Neural crest cell (in vitro differentiated cells): ENCODE results near the gene SOX18. TPM values are rescaled to one million over a fixed set of nuclear protein-coding genes. Genes with fewer than 3 reads are reported as not detected.
A peak's percentile ranks its signal among the peaks of the same experiment; 100 is the strongest.

Source experiments
- DNase-seq: peaks from one replicate; pipeline ENCODE4 v3.0.0; 2021; ENCODE audit warnings: low read depth, mixed read lengths, low spot score
- H3K27ac Mint-ChIP-seq: one replicate; pipeline ENCODE4 v1.8.0; 2021; ENCODE audit warnings: mild to moderate bottlenecking, mixed read lengths; ENCODE audit not compliant: unreplicated experiment
- H3K27me3 Mint-ChIP-seq: 2 replicates; pipeline ENCODE4 v1.8.0; 2021; ENCODE audit warnings: low read depth, mild to moderate bottlenecking, mixed read lengths
- H3K36me3 Mint-ChIP-seq: 2 replicates; pipeline ENCODE4 v1.8.0; 2021; ENCODE audit warnings: low read depth, mild to moderate bottlenecking, mixed read lengths
- H3K4me1 Mint-ChIP-seq: 2 replicates; pipeline ENCODE4 v1.8.0; 2021; ENCODE audit warnings: mixed read lengths
- H3K4me3 Mint-ChIP-seq: one replicate; pipeline ENCODE4 v1.8.0; 2021; ENCODE audit warnings: mild to moderate bottlenecking, mixed read lengths
- H3K9me3 Mint-ChIP-seq: 2 replicates; pipeline ENCODE4 v1.8.0; 2021; ENCODE audit warnings: mixed read lengths
- total RNA-seq: library from RNA; stranded (reverse); gene quantifications from 2 replicates; pipeline ENCODE4 v1.2.1, GENCODE V29; 2021
- TF ChIP-seq, protein P1 (sequence below): fragments of 200-600 bp; sonication (generic); conservative IDR thresholded peaks from 2 replicates; pipeline ENCODE4 v1.5.0; 2021; ENCODE audit warnings: antibody characterized with exemption, mild to moderate bottlenecking

The SOX18 gene
- total RNA-seq, 1 donor from 2014 or later: not detected

- H3K27me3 Mint-ChIP-seq: peaks cover 38% of the 10 kb centered on the region
- peak overlapping the region; percentile 19 for H3K27ac Mint-ChIP-seq
- peak overlapping the region; percentile 3 for H3K4me3 Mint-ChIP-seq
Measured at GRCh38 chr20:64053841-64054661, 4.6 kb upstream of the SOX18 start.

GRCh38 chr20:64052987-64053840, 3.8 kb upstream of the SOX18 start:
- Mint-ChIP-seq H3K9me3 (no peaks in the 10 kb centered on the region), H3K36me3 (no peaks in the 10 kb centered on the region), H3K4me3 (no peak overlapping the region), H3K27me3 (peaks cover 40% of the 10 kb centered on the region), H3K4me1 (peaks cover 6% of the 10 kb centered on the region), H3K27ac (peak overlapping the region; percentile 19)
- DNase-seq: no peak
- TF ChIP-seq, protein P1, sequence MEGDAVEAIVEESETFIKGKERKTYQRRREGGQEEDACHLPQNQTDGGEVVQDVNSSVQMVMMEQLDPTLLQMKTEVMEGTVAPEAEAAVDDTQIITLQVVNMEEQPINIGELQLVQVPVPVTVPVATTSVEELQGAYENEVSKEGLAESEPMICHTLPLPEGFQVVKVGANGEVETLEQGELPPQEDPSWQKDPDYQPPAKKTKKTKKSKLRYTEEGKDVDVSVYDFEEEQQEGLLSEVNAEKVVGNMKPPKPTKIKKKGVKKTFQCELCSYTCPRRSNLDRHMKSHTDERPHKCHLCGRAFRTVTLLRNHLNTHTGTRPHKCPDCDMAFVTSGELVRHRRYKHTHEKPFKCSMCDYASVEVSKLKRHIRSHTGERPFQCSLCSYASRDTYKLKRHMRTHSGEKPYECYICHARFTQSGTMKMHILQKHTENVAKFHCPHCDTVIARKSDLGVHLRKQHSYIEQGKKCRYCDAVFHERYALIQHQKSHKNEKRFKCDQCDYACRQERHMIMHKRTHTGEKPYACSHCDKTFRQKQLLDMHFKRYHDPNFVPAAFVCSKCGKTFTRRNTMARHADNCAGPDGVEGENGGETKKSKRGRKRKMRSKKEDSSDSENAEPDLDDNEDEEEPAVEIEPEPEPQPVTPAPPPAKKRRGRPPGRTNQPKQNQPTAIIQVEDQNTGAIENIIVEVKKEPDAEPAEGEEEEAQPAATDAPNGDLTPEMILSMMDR: no peak

More at GRCh38 chr20:64053841-64054661, 4.6 kb upstream of the SOX18 start:
- DNase-seq: no peak
- TF ChIP-seq, protein P1: no peak
- H3K9me3 Mint-ChIP-seq: no peaks in the 10 kb centered on the region
- no peaks in the 10 kb centered on the region for H3K36me3 Mint-ChIP-seq
- H3K4me1 Mint-ChIP-seq: peaks cover 6% of the 10 kb centered on the region

DNA sequence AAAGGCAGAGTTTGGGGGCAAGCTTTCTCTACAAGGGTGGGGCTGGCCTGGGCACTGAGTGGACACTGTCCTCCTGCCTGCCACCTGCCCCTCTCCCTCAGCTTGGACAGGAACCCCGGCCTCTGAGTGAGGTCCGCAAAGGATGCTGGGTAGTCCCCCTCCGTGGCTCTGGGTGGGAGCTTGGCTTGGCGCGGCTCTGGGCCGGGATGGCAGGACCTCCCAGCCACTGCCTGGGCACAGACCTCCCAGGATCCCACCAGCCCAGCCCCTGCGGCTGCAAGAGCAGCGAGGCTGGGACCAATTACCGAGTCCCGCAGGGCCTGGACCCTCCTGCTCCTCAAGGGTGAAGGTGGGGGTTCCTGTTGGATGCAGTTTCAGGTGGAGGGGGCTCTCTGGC, 2.9 kb upstream of the SOX18 start:
- H3K36me3 Mint-ChIP-seq: no peaks in the 10 kb centered on the region
- H3K4me3 Mint-ChIP-seq: no peak overlapping the region
- DNase-seq: no peak
- peaks cover 6% of the 10 kb centered on the region for H3K4me1 Mint-ChIP-seq
- TF ChIP-seq, protein P1: no peak
- H3K27me3 Mint-ChIP-seq: peaks cover 49% of the 10 kb centered on the region
- no peaks in the 10 kb centered on the region for H3K9me3 Mint-ChIP-seq
- no peak overlapping the region for H3K27ac Mint-ChIP-seq

GRCh38 chr20:64051561-64052325, 2.3 kb upstream of the SOX18 start:
- Mint-ChIP-seq H3K36me3 (no peaks in the 10 kb centered on the region), H3K27ac (no peak overlapping the region), H3K9me3 (no peaks in the 10 kb centered on the region), H3K4me3 (no peak overlapping the region), H3K27me3 (peaks cover 54% of the 10 kb centered on the region), H3K4me1 (peaks cover 6% of the 10 kb centered on the region)
- TF ChIP-seq, protein P1: no peak
- no peak for DNase-seq

GRCh38 chr20:64051033-64051452, 1.6 kb upstream of the SOX18 start:
- TF ChIP-seq, protein P1: no peak
- peaks cover 61% of the 10 kb centered on the region for H3K27me3 Mint-ChIP-seq
- no peak overlapping the region for H3K27ac Mint-ChIP-seq
- H3K36me3 Mint-ChIP-seq: no peaks in the 10 kb centered on the region
- no peak overlapping the region for H3K4me3 Mint-ChIP-seq
- H3K9me3 Mint-ChIP-seq: no peaks in the 10 kb centered on the region
- no peak for DNase-seq
- peaks cover 6% of the 10 kb centered on the region for H3K4me1 Mint-ChIP-seq
